ENCODE data around the gene ATG4B. TPM values are rescaled to one million over a fixed set of nuclear protein-coding genes. Genes with fewer than 3 reads are reported as not detected.
A peak's percentile ranks its signal among the peaks of the same experiment; 100 is the strongest.

ATG4B gene
- total RNA-seq, 3 donors from 2014 or later: 87.9 to 154 (median 94.6) TPM

GRCh38 chr2:241668354-241668753 lies 30.9 kb downstream of the ATG4B start:
- H3K36me3 ChIP-seq (ENCODE audit: low read depth): peaks cover 6% of the 10 kb centered on the region
- peak in 1 of 3 donors; percentile 21 for DNase-seq
- intact Hi-C loops (cut with DNase I, micrococcal nuclease): no loop called here

GRCh38 chr2:241668839-241669238 lies 31.3 kb downstream of the ATG4B start:
- H3K36me3 ChIP-seq (ENCODE audit: low read depth): peaks cover 6% of the 10 kb centered on the region
- intact Hi-C loops (cut with DNase I, micrococcal nuclease): no loop called here
- TF ChIP-seq CTCF (IDR thresholded peaks at IDR 0.05): no peak
- ATAC-seq (no peak), DNase-seq (peak in 1 of 3 donors; percentile 15)
- H3K9me3 ChIP-seq: no peaks in the 10 kb centered on the region
- H3K4me3 ChIP-seq: no peak overlapping the region
- no peaks in the 10 kb centered on the region for H3K4me1 ChIP-seq (ENCODE audit: low read depth)

More at GRCh38 chr2:241668354-241668753, 30.9 kb downstream of the ATG4B start:
- H3K9me3 ChIP-seq: no peaks in the 10 kb centered on the region
- no peak for ATAC-seq
- H3K4me3 ChIP-seq: no peak overlapping the region
- no peak for TF ChIP-seq CTCF (IDR thresholded peaks at IDR 0.05)
- H3K4me1 ChIP-seq (ENCODE audit: low read depth): no peaks in the 10 kb centered on the region

- intact Hi-C loops (cut with DNase I, micrococcal nuclease): no loop called here
- peaks cover 6% of the 10 kb centered on the region for H3K36me3 ChIP-seq (ENCODE audit: low read depth)
- no peak for TF ChIP-seq CTCF (IDR thresholded peaks at IDR 0.05)
- H3K4me3 ChIP-seq: no peak overlapping the region
- ATAC-seq: peak; percentile 46
- no peaks in the 10 kb centered on the region for H3K4me1 ChIP-seq (ENCODE audit: low read depth)
- DNase-seq: peak in 1 of 3 donors; percentile 33
- no peaks in the 10 kb centered on the region for H3K9me3 ChIP-seq
Measured at GRCh38 chr2:241670333-241671110, 33.0 kb downstream of the ATG4B start.

GRCh38 chr2:241671457-241672240 lies 34.2 kb downstream of the ATG4B start:
- Histone ChIP-seq H3K36me3 (ENCODE audit: low read depth) (peaks cover 6% of the 10 kb centered on the region), H3K4me3 (no peak overlapping the region), H3K9me3 (no peaks in the 10 kb centered on the region), H3K4me1 (ENCODE audit: low read depth) (no peaks in the 10 kb centered on the region)
- no peak for TF ChIP-seq CTCF (IDR thresholded peaks at IDR 0.05)
- DNase-seq: no peak
- intact Hi-C loops (cut with DNase I, micrococcal nuclease): no loop called here
- peak; percentile 3 for ATAC-seq

GRCh38 chr2:241672243-241673188 lies 35.0 kb downstream of the ATG4B start:
- no peak for TF ChIP-seq CTCF (IDR thresholded peaks at IDR 0.05)
- intact Hi-C loops (cut with DNase I, micrococcal nuclease): no loop called here
- H3K36me3 ChIP-seq (ENCODE audit: low read depth): peaks cover 4% of the 10 kb centered on the region
- no peaks in the 10 kb centered on the region for H3K9me3 ChIP-seq
- ATAC-seq (no peak), DNase-seq (no peak)
- no peaks in the 10 kb centered on the region for H3K4me1 ChIP-seq (ENCODE audit: low read depth)
- H3K4me3 ChIP-seq: no peak overlapping the region
